Superior temporal gyrus (tissue), 1 donor: ENCODE data around the gene HS2ST1.
"Not testable (repeated sequence)": the region's sequence is repeated elsewhere in the genome, so short reads cannot be mapped to it uniquely, and the experiment has no call there.

ENCODE experiments used
- DNase-seq: peaks from one replicate; pipeline ENCODE4 v3.0.0-alpha.2; 2016; ENCODE audit errors: extremely low spot score

The HS2ST1 gene

GRCh38 chr1:87064986-87065385 is 150.6 kb downstream of the HS2ST1 start:
- no peak for DNase-seq

GRCh38 chr1:87066708-87067107 is 152.3 kb downstream of the HS2ST1 start:
- DNase-seq = not testable (repeated sequence)

GRCh38 chr1:87072411-87072810 is 158.0 kb downstream of the HS2ST1 start:
- no peak for DNase-seq

- no peak for DNase-seq
These were observed 158.5 kb downstream of the HS2ST1 start for GRCh38 chr1:87072904-87073303.

- DNase-seq = no peak
These were observed 159.8 kb downstream of the HS2ST1 start for GRCh38 chr1:87074001-87074795.

GRCh38 chr1:87077959-87078639 is 163.7 kb downstream of the HS2ST1 start:
- no peak for DNase-seq

- DNase-seq = peak; percentile 74
These were observed 169.9 kb downstream of the HS2ST1 start for GRCh38 chr1:87084244-87084836.

GRCh38 chr1:87086120-87086519 is 171.7 kb downstream of the HS2ST1 start:
- DNase-seq = no peak

- DNase-seq = no peak
These were observed 174.8 kb downstream of the HS2ST1 start for GRCh38 chr1:87089070-87089736.

- DNase-seq = no peak
These were observed 175.4 kb downstream of the HS2ST1 start for GRCh38 chr1:87089823-87090222.

GRCh38 chr1:87091425-87091824 is 177.0 kb downstream of the HS2ST1 start:
- no peak for DNase-seq

- DNase-seq = no peak
These were observed 178.4 kb downstream of the HS2ST1 start for GRCh38 chr1:87092846-87093245.

GRCh38 chr1:87093286-87093685 is 178.9 kb downstream of the HS2ST1 start:
- DNase-seq = no peak

GRCh38 chr1:87094238-87094637 is 179.8 kb downstream of the HS2ST1 start:
- no peak for DNase-seq

GRCh38 chr1:87100271-87100670 is 185.8 kb downstream of the HS2ST1 start:
- DNase-seq = no peak

GRCh38 chr1:87103074-87103473 is 188.6 kb downstream of the HS2ST1 start:
- DNase-seq = no peak

GRCh38 chr1:87104140-87104539 is 189.7 kb downstream of the HS2ST1 start:
- no peak for DNase-seq

- DNase-seq = no peak
These were observed 190.5 kb downstream of the HS2ST1 start for GRCh38 chr1:87104945-87105344.

- DNase-seq = no peak
These were observed 191.7 kb downstream of the HS2ST1 start for GRCh38 chr1:87106144-87106543.

- no peak for DNase-seq
These were observed 192.4 kb downstream of the HS2ST1 start for GRCh38 chr1:87106867-87107266.

- no peak for DNase-seq
These were observed 193.8 kb downstream of the HS2ST1 start for GRCh38 chr1:87108228-87108627.

GRCh38 chr1:87108814-87109411 is 194.5 kb downstream of the HS2ST1 start:
- peak; percentile 26 for DNase-seq
